Neural cell (in vitro differentiated cells): Measurements from ENCODE around the gene C13orf46. TPM values are rescaled to one million over a fixed set of nuclear protein-coding genes. Genes with fewer than 3 reads are reported as not detected.

Source experiments
- H2AFZ ChIP-seq: fragments of 200-600, 300-800 bp; sonication (generic), shearing (Covaris generic); 2 replicates; pipeline ENCODE4 v1.6.0; 2014; ENCODE audit warnings: low read depth, mild to moderate bottlenecking, antibody characterized with exemption, low read length, moderate library complexity
- H3F3A ChIP-seq: fragments of 200-600 bp; shearing (Covaris generic); 2 replicates; pipeline ENCODE4 v1.6.1; 2016; ENCODE audit warnings: mild to moderate bottlenecking, moderate library complexity, mixed read lengths, antibody characterized with exemption, low read length; ENCODE audit not compliant: insufficient read depth, poor library complexity, severe bottlenecking
- H3K27ac ChIP-seq: fragments of 200-600, 300-800 bp; sonication (generic), shearing (Covaris generic); 2 replicates; pipeline ENCODE4 v1.5.1; 2014; ENCODE audit warnings: mild to moderate bottlenecking, low read length, moderate library complexity
- H3K27me3 ChIP-seq: fragments of 300-800, 200-600 bp; sonication (generic), shearing (Covaris generic); 2 replicates; pipeline ENCODE4 v1.6.0; 2014; ENCODE audit warnings: mild to moderate bottlenecking, low read depth, low read length, moderate library complexity; ENCODE audit not compliant: insufficient read depth
- H3K36me3 ChIP-seq: fragments of 300-800, 200-600 bp; sonication (generic), shearing (Covaris generic); 2 replicates; pipeline ENCODE4 v1.5.1; 2014; ENCODE audit warnings: mild to moderate bottlenecking, antibody characterized with exemption, low read length, moderate library complexity; ENCODE audit not compliant: insufficient read depth
- H3K4me2 ChIP-seq: fragments of 300-800, 200-600 bp; sonication (generic), shearing (Covaris generic); 2 replicates; pipeline ENCODE4 v1.6.0; 2014; ENCODE audit warnings: mild to moderate bottlenecking, low read length
- H3K4me3 ChIP-seq: fragments of 300-800, 200-600 bp; sonication (generic), shearing (Covaris generic); 2 replicates; pipeline ENCODE4 v1.5.1; 2014; ENCODE audit warnings: mild to moderate bottlenecking, low read length, moderate library complexity
- H3K79me2 ChIP-seq: fragments of 200-600 bp; shearing (Covaris generic); replicated peaks from 2 replicates; pipeline ENCODE4 v1.6.0; 2014; ENCODE audit warnings: mild to moderate bottlenecking, low read length, moderate library complexity; ENCODE audit not compliant: insufficient read depth
- H3K9ac ChIP-seq: fragments of 300-800, 200-600 bp; sonication (generic), shearing (Covaris generic); 2 replicates; pipeline ENCODE4 v1.6.1; 2016; ENCODE audit warnings: mild to moderate bottlenecking, low read length, mixed read lengths
- H3K9me2 ChIP-seq: fragments of 200-600 bp; shearing (Covaris generic); 2 replicates; pipeline ENCODE4 v1.6.1; 2016; ENCODE audit warnings: mild to moderate bottlenecking, low read length, mixed read lengths; ENCODE audit not compliant: insufficient read depth
- H3K9me3 ChIP-seq: fragments of 200-600, 300-800 bp; sonication (generic), shearing (Covaris generic); 2 replicates; pipeline ENCODE4 v1.6.1; 2016; ENCODE audit warnings: mild to moderate bottlenecking, mixed run types, low read length, moderate library complexity, mixed read lengths
- H4K20me1 ChIP-seq: fragments of 200-600 bp; shearing (Covaris generic); 2 replicates; pipeline ENCODE4 v1.6.1; 2016; ENCODE audit warnings: mild to moderate bottlenecking, mixed run types; ENCODE audit not compliant: insufficient read depth
- EP300 ChIP-seq: fragments of 450-650 bp; conservative IDR thresholded peaks from 2 replicates; pipeline ENCODE4 v1.6.1; 2014; ENCODE audit warnings: antibody characterized with exemption, mild to moderate bottlenecking, moderate library complexity; ENCODE audit not compliant: poor library complexity, severe bottlenecking
- EZH2 ChIP-seq: fragments of 200-600, 300-800 bp; shearing (Covaris generic), sonication (generic); IDR thresholded peaks from 2 replicates; pipeline ENCODE4 v1.6.1; 2014; ENCODE audit warnings: antibody characterized with exemption, low read length, borderline replicate concordance, mild to moderate bottlenecking; ENCODE audit not compliant: insufficient read depth, poor library complexity, severe bottlenecking
- MXI1 ChIP-seq: fragments of 450-650 bp; conservative IDR thresholded peaks from 2 replicates; pipeline ENCODE4 v1.6.1; 2014; ENCODE audit warnings: antibody characterized with exemption, mild to moderate bottlenecking; ENCODE audit not compliant: poor library complexity, severe bottlenecking
- POLR2AphosphoS5 ChIP-seq: IDR thresholded peaks from 2 replicates; pipeline ENCODE4 v1.6.1; 2012
- RAD21 ChIP-seq: fragments of 450-650 bp; conservative IDR thresholded peaks from 2 replicates; pipeline ENCODE4 v1.6.1; 2014; ENCODE audit warnings: antibody characterized with exemption, mild to moderate bottlenecking, moderate library complexity
- SMC3 ChIP-seq: fragments of 450-650 bp; conservative IDR thresholded peaks from 2 replicates; pipeline ENCODE4 v1.6.1; 2014; ENCODE audit warnings: antibody characterized with exemption, mild to moderate bottlenecking, moderate library complexity; ENCODE audit not compliant: poor library complexity
- TAF1 ChIP-seq: IDR thresholded peaks from 2 replicates; pipeline ENCODE4 v1.6.1; 2012; ENCODE audit warnings: low read depth
- polyA plus RNA-seq: library from polyadenylated mRNA; depleted of rRNA; stranded (reverse); fragments of >200 nt; gene quantifications from 2 replicates; pipeline ENCODE4 v1.2.3, GENCODE V29; 2014
- TF ChIP-seq, protein P1 (sequence below): fragments of 450-650 bp; IDR thresholded peaks from 2 replicates; pipeline ENCODE4 v1.5.1; 2014; ENCODE audit warnings: antibody characterized with exemption, mild to moderate bottlenecking, moderate library complexity; ENCODE audit not compliant: poor library complexity, severe bottlenecking
- TF ChIP-seq, protein P2 (sequence below): IDR thresholded peaks from 2 replicates; pipeline ENCODE4 v1.6.1; 2012; ENCODE audit warnings: borderline replicate concordance

Gene C13orf46
- polyA plus RNA-seq, 1 donor from 2014 or later, result not detected

DNA sequence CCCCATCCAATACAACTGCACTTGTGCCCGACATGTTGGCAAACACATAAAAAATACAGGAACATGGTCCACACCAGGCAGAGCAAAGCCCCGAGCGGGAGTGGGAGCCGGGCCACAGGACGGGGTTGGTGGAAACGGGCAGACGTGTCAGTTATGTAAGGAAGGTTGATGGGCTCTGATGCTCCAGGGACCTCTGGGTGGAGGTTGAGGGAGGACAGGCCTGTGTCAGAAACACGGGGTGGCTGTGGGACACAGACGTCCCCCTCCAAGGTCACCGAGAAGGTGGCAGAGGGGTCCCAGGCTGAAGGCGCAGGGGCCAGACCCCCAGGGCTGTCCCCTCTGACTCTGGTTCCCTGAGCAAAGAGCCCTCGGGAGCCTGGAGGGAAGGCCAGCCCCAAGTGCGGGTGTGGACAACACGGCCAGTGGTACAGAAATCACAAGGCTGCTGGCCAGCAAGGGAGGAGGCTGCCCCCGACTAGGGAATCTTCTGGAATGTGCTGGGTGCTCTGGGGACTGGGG is 31.4 kb upstream of the C13orf46 start:
- no peaks in the 10 kb centered on the region for H3K9me2 ChIP-seq
- no peaks in the 10 kb centered on the region for H3K36me3 ChIP-seq
- H3K27ac ChIP-seq, result no peak overlapping the region
- no peak overlapping the region for H2AFZ ChIP-seq
- no peaks in the 10 kb centered on the region for H3K27me3 ChIP-seq
- H3K9ac ChIP-seq, result no peak overlapping the region
- H3F3A ChIP-seq, result no peaks in the 10 kb centered on the region
- H3K9me3 ChIP-seq, result no peaks in the 10 kb centered on the region
- TF ChIP-seq EZH2 (no peak), TAF1 (no peak), EP300 (no peak), POLR2AphosphoS5 (no peak), RAD21 (no peak), SMC3 (no peak), MXI1 (no peak)
- TF ChIP-seq, protein P1, sequence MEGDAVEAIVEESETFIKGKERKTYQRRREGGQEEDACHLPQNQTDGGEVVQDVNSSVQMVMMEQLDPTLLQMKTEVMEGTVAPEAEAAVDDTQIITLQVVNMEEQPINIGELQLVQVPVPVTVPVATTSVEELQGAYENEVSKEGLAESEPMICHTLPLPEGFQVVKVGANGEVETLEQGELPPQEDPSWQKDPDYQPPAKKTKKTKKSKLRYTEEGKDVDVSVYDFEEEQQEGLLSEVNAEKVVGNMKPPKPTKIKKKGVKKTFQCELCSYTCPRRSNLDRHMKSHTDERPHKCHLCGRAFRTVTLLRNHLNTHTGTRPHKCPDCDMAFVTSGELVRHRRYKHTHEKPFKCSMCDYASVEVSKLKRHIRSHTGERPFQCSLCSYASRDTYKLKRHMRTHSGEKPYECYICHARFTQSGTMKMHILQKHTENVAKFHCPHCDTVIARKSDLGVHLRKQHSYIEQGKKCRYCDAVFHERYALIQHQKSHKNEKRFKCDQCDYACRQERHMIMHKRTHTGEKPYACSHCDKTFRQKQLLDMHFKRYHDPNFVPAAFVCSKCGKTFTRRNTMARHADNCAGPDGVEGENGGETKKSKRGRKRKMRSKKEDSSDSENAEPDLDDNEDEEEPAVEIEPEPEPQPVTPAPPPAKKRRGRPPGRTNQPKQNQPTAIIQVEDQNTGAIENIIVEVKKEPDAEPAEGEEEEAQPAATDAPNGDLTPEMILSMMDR, result no peak
- TF ChIP-seq, protein P2, sequence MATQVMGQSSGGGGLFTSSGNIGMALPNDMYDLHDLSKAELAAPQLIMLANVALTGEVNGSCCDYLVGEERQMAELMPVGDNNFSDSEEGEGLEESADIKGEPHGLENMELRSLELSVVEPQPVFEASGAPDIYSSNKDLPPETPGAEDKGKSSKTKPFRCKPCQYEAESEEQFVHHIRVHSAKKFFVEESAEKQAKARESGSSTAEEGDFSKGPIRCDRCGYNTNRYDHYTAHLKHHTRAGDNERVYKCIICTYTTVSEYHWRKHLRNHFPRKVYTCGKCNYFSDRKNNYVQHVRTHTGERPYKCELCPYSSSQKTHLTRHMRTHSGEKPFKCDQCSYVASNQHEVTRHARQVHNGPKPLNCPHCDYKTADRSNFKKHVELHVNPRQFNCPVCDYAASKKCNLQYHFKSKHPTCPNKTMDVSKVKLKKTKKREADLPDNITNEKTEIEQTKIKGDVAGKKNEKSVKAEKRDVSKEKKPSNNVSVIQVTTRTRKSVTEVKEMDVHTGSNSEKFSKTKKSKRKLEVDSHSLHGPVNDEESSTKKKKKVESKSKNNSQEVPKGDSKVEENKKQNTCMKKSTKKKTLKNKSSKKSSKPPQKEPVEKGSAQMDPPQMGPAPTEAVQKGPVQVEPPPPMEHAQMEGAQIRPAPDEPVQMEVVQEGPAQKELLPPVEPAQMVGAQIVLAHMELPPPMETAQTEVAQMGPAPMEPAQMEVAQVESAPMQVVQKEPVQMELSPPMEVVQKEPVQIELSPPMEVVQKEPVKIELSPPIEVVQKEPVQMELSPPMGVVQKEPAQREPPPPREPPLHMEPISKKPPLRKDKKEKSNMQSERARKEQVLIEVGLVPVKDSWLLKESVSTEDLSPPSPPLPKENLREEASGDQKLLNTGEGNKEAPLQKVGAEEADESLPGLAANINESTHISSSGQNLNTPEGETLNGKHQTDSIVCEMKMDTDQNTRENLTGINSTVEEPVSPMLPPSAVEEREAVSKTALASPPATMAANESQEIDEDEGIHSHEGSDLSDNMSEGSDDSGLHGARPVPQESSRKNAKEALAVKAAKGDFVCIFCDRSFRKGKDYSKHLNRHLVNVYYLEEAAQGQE, result no peak
- H3K4me2 ChIP-seq, result no peak overlapping the region
- no peak overlapping the region for H3K4me3 ChIP-seq
- no peaks in the 10 kb centered on the region for H3K79me2 ChIP-seq
- no peaks in the 10 kb centered on the region for H4K20me1 ChIP-seq

DNA sequence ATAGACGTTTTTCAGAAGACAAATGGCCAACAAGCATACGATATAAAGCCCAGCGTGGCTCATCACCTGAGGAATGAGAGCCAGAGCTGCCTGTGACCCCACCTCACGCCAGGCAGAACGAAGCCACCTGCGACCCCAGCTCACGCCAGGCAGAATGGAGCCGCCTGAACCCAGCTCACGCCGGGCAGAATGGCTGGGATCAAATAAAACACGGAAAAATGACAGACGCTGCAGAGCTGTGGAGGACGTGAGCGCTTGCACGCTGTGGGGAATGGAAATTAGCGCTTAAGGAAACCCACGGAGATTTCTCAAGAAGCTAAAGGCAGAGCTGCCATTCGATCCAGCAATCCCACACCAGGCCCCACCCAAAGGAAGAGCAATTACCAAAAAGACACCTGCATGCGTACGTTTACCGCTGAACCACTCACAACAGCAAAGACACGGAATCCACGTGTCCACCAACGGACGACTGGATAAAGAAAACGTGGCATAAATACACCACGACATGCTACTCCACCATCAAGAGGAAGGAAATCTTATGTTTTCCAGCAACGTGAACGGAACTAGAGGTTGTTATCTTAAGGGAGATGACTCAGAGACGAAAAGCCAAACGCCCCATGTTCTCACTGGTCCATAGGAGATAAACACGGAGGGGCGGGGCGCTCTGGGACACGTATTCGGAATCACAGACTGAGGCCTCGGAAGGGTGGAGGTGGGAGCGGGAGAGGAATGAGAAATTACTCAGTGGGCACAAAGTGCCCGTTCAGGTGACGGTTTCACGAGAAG is 30.7 kb upstream of the C13orf46 start:
- no peak overlapping the region for H3K27ac ChIP-seq
- H4K20me1 ChIP-seq, result no peaks in the 10 kb centered on the region
- H3K27me3 ChIP-seq, result no peaks in the 10 kb centered on the region
- H3K9me3 ChIP-seq, result no peaks in the 10 kb centered on the region
- H2AFZ ChIP-seq, result no peak overlapping the region
- no peak overlapping the region for H3K9ac ChIP-seq
- H3K4me3 ChIP-seq, result no peak overlapping the region
- H3K79me2 ChIP-seq, result no peaks in the 10 kb centered on the region
- no peaks in the 10 kb centered on the region for H3K9me2 ChIP-seq
- TF ChIP-seq RAD21, result no peak
- TF ChIP-seq EP300, result no peak
- TF ChIP-seq, protein P1, result no peak
- TF ChIP-seq POLR2AphosphoS5, result no peak
- no peak for TF ChIP-seq TAF1
- TF ChIP-seq EZH2, result no peak
- H3F3A ChIP-seq, result no peaks in the 10 kb centered on the region
- H3K36me3 ChIP-seq, result no peaks in the 10 kb centered on the region
- no peak overlapping the region for H3K4me2 ChIP-seq
